C1 segment of cervical spinal cord (tissue), 14 donors: ENCODE results near the gene EGR4.

Experiments
- DNase-seq, 14 donors: peaks; one replicate each; lab custom pipeline; 2025; lab: John Stamatoyannopoulos, UW

Gene EGR4

GRCh38 chr2:73250872-73251846 lies 42.2 kb downstream of the EGR4 start:
- DNase-seq: no peak

- no peak for DNase-seq
These were observed 43.7 kb downstream of the EGR4 start for GRCh38 chr2:73249636-73250035.

- DNase-seq: no peak
These were observed 46.5 kb downstream of the EGR4 start for GRCh38 chr2:73246850-73247249.

- DNase-seq: no peak
These were observed 48.8 kb downstream of the EGR4 start for GRCh38 chr2:73244580-73244979.

GRCh38 chr2:73243884-73244570 lies 49.3 kb downstream of the EGR4 start:
- DNase-seq: peak in 2 of 14 donors; percentile 5 to 64
